ENCODE data around the gene DNAH6.

DNA sequence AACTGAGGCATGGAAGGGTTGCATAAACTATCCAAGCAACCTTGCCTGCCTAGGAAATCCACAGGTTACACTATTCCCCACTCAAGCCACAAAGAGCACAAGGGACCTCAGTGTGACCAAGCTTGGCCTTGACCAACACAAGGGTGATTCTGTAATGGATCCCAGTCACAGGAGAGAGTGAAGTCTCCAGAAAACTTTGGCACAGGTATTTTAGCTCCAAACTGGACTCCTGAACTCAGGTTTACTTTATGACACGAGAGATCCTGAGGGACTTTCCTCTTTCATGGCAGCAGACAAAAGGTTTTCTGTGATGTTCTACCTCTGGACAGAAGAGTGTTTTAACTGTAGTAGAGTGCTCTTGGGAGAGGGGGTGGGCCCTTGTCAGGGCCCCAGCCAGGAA lies 195.4 kb downstream of the DNAH6 start:
- TF ChIP-seq, protein P1, sequence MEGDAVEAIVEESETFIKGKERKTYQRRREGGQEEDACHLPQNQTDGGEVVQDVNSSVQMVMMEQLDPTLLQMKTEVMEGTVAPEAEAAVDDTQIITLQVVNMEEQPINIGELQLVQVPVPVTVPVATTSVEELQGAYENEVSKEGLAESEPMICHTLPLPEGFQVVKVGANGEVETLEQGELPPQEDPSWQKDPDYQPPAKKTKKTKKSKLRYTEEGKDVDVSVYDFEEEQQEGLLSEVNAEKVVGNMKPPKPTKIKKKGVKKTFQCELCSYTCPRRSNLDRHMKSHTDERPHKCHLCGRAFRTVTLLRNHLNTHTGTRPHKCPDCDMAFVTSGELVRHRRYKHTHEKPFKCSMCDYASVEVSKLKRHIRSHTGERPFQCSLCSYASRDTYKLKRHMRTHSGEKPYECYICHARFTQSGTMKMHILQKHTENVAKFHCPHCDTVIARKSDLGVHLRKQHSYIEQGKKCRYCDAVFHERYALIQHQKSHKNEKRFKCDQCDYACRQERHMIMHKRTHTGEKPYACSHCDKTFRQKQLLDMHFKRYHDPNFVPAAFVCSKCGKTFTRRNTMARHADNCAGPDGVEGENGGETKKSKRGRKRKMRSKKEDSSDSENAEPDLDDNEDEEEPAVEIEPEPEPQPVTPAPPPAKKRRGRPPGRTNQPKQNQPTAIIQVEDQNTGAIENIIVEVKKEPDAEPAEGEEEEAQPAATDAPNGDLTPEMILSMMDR (IDR thresholded peaks at IDR 0.05; ENCODE audit: low read depth, low read length): no peak
- TF ChIP-seq EZH2phosphoT487 (IDR thresholded peaks at IDR 0.05; ENCODE audit: low read depth): no peak

Data from OCI-LY3 (cell line).